GM12865 (cell line): ENCODE measurements around the gene TUNAR.

Source experiments
- DNase-seq: peaks from one replicate; pipeline ENCODE4 v3.0.0; 2010; ENCODE audit warnings: low read depth
- H3K4me3 ChIP-seq: 2 replicates; pipeline ENCODE4 v1.5.1; 2011; ENCODE audit warnings: mild to moderate bottlenecking, low read depth, low read length, control low read depth
- TF ChIP-seq, protein P1 (sequence below): IDR thresholded peaks from 2 replicates; pipeline ENCODE4 v1.5.1; 2011; ENCODE audit warnings: low read length, control low read depth, low read depth, inconsistent platforms; ENCODE audit not compliant: insufficient read depth; ENCODE audit errors: missing control alignments

Gene TUNAR

DNA sequence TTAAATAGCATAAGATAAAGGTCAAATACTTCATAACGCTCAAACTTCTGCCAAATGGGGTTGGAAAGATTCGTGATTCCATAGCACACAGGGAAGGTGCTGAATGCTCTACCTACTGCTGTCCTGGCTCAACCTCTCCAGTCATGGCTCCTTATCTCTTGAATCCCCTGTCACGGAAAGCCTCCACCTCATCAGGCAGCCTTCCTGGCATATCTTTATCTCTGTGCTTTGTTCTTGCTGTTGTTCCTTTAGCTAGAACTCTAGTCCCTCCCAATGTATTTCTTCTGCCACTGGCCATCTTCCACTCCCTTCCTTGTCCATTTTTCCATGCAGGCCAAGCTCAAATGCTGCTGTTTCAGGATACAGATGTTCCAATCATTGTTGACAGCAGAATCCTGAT lies 26.9 kb upstream of the TUNAR start:
- TF ChIP-seq, protein P1, sequence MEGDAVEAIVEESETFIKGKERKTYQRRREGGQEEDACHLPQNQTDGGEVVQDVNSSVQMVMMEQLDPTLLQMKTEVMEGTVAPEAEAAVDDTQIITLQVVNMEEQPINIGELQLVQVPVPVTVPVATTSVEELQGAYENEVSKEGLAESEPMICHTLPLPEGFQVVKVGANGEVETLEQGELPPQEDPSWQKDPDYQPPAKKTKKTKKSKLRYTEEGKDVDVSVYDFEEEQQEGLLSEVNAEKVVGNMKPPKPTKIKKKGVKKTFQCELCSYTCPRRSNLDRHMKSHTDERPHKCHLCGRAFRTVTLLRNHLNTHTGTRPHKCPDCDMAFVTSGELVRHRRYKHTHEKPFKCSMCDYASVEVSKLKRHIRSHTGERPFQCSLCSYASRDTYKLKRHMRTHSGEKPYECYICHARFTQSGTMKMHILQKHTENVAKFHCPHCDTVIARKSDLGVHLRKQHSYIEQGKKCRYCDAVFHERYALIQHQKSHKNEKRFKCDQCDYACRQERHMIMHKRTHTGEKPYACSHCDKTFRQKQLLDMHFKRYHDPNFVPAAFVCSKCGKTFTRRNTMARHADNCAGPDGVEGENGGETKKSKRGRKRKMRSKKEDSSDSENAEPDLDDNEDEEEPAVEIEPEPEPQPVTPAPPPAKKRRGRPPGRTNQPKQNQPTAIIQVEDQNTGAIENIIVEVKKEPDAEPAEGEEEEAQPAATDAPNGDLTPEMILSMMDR = no peak
- DNase-seq = no peak
- H3K4me3 ChIP-seq = no peak overlapping the region

DNA sequence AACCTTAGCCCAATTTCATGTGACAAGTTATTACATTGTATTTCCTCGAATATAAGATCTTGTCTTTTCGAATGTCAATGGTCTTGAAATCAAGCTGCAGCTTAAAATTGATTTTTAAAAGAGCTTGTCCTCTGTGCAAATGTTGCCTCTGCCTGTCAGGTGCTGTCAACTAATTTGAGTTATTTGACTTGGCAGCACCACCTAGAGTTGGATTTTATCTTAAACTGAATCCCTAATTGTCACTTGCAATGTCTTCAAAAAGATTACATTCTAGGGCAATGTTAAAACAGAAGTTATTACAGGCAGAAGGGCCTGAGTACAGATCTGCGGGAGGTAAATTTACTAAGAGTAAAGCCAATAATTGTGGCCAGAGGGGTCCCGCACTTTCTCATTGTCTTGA lies 26.2 kb upstream of the TUNAR start:
- no peak overlapping the region for H3K4me3 ChIP-seq
- DNase-seq = no peak
- TF ChIP-seq, protein P1 = no peak

DNA sequence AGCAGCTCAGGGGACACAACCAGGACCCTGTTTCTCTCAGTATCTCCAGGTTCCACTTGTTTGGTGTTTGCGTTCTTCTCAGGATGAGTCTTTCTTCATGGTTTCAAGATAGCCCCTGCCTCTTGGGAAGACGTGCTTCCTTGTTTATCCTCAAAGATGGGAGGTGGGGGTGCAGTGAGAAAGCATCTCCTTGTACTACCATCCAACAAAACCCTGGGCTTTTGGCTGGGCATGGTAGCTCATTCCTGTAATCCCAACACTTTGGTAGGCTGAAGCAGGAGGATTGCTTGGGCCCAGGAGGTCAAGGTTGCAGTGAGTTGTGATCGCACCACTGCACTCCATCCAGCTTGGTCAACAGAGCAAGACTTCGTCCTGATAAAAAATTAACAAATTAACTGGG lies 21.0 kb upstream of the TUNAR start:
- no peak for DNase-seq
- H3K4me3 ChIP-seq = no peak overlapping the region
- TF ChIP-seq, protein P1 = no peak

DNA sequence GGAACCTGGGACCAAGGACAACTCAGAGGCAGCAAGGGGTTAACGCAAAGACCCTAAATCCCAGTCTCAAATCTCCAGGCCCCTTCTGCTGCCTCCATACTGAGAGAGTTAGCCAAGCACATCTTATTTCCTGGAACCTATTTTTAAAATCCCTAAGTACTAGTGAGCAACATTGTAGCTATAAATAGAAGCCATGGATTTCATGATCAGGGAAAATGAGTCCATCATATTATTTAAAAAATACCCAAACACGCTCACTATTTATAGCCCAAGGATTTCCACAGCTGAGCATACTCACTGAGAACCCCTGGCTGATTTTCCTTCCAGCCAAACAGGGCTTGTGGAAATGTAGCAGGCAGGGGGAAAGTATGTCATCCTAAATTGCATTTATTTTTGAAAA lies 19.4 kb upstream of the TUNAR start:
- no peak overlapping the region for H3K4me3 ChIP-seq
- TF ChIP-seq, protein P1 = no peak
- DNase-seq = no peak

DNA sequence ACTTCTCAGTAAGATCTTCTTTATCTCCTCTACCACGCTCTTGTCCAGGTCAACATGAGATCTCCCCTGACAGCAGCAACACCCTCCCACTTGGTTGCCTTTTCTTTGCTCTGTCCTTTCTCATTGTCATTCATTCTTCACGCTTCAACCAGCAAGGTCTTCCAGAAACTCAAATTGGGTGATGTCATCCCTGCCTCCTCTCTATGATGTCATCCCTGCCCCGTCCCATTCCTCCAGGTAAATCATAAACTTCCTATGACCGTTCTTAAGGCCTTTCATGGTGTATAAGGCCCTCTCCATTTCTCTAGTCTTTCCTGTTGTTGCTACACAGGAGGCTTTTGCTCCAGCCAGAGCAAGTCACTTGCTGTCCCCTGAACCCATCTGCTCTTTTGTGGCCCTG lies 17.7 kb upstream of the TUNAR start:
- DNase-seq = no peak
- TF ChIP-seq, protein P1 = no peak
- H3K4me3 ChIP-seq = no peak overlapping the region

DNA sequence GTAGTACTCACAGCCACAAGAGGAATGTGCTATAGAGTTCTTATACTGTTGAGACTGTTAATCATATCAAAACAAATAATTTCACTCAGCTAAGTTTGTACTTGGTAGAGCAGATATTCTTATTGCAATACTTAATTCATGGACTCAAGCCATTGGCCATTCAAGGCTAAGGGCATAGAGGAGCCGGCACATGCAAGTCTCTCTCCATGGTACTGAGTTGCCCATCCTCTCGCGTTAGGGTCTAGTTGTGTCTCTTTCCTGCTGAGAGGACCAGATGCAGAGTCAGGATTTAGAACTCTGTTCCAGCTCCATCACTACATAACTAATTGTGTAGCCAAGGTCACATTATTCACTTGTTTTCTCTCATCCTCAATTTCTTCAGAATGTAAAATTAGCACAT lies 14.4 kb upstream of the TUNAR start:
- H3K4me3 ChIP-seq = no peak overlapping the region
- DNase-seq = no peak
- TF ChIP-seq, protein P1 = no peak

DNA sequence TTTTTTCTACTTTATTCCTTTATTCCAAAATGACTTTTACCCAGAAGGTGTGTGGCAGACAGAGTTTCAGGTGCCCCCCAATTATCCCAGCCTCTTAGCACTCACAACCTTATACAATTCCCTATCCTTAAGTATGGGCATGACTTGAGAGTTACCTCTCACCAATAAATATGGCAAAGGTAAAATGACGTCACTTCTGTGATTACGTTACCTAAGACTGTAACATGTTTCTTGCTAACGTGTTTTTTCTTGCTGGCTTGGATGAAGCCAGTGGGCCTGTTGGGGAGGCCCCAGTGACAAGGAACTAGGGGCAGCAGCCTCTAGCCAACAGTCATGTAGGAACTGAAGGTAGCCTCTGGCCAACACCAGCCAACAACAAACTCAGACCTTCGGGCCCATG lies 13.3 kb upstream of the TUNAR start:
- no peak for DNase-seq
- TF ChIP-seq, protein P1 = no peak
- H3K4me3 ChIP-seq = no peak overlapping the region
